Hematopoietic multipotent progenitor cell treated with erythropoietin and hydrocortisone succinate and interleukin-3 and kit ligand, for 6 days (in vitro differentiated cells): ENCODE results near the gene KLHL29.

Experiments
- DNase-seq: peaks from one replicate; pipeline ENCODE4 v3.0.0-alpha.2; 2015

Gene KLHL29

DNA sequence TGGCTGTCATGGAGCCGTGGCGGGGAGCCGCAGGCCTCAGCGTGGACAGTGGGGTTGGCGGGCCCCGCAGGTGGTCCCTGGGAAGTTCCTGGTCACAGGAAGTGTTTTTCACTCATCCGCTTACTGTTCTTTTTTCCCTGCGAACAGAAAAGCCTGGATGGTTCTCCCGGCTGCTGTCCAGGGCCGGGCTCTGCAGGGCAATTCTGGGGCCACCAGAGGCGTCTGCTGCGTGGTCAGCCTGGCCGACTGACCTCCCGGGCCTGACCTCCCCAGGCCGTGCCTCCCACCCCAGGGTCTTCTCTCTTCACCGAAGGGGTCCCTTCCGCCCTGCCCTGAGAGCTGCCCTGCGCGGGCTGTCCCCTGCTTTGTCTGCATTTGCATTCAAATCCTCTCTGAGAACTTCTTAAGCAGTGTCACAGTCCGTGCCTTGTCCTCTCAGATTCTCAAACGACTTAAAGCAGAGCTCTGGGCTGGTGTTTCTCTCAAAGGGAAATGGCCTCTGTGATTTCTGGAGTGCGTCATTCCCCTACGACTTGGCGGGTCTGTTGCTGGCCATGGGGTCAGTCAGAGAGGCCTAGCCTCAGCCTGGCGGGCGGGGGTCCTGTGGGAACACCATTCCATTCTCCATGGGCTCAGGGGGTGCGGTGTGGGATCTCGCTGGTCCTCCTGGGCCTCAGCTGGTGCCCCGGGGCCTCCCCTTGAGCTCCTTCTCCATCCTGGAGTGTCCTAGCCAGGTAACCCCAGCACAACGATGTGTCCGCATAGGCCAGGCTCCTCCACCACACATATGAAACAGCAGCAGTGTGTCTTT, 38.3 kb downstream of the KLHL29 start:
- no peak for DNase-seq

DNA sequence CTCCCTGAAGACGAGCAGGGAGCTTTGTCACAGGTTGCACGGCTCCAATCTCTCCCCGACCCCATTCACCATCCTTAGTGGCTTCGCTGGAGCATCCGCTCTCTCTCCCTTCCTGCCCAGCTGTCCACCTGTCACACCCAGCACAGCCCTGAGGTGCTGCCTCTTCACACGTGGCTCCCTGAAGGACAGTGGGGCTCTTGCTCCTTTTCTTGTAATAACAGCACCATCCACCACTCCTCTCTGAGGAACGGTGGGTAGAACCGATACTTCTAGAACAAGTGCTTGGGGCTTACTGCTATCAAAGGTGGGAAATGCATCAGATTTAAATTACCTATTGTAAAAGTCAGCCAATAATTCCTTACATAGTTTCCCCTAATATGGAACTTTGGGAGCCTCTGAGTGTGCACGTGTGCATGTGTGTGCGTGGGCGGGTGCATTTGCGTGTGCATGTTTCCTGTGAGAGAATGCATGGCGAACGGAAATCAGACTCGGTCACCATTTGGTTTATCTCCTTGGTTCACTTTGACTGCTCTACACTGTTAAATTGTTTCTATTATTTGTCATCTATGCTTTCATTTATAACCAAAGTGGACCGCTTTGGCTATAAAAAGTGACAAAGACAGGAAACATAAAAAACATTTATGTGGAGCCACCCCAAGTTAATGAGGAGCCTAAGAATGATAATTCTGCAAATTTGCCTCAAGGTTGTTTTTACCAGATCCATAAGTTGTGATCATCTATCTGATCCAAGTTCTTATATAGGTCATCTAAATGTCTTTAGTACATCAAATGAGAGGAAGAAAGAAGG, 39.1 kb downstream of the KLHL29 start:
- no peak for DNase-seq

DNA sequence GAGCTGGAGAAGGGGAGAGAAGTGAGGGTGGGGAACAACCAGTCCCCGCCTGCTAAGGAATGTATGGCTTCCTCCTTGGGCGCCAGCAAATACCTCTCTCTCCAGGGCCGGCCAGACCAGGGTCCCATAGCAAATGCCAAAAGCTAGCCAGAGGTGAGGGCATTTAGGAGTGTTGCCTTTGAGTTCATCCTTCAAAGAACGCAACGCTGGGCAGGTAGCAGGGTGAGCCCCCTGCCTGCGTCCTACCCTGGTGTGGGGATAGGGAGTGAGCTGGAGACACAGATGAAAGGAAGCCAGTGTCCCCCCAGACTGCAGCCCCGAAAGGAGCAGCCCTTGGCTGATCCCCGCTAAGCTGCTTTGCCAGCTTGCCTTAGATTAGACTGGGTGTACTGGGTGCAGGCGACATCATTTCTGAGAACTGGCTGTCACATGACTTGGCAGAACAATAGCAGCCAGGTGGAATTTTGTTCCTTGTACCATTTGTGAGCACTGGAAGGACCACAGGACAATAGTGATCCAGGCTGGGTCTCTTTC, 40.4 kb downstream of the KLHL29 start:
- no peak for DNase-seq

GRCh38 chr2:23425885-23426262, 40.9 kb downstream of the KLHL29 start:
- DNase-seq: no peak

GRCh38 chr2:23426263-23426905, 41.4 kb downstream of the KLHL29 start:
- no peak for DNase-seq

- no peak for DNase-seq
Measured at GRCh38 chr2:23427350-23427749, 42.4 kb downstream of the KLHL29 start.

DNA sequence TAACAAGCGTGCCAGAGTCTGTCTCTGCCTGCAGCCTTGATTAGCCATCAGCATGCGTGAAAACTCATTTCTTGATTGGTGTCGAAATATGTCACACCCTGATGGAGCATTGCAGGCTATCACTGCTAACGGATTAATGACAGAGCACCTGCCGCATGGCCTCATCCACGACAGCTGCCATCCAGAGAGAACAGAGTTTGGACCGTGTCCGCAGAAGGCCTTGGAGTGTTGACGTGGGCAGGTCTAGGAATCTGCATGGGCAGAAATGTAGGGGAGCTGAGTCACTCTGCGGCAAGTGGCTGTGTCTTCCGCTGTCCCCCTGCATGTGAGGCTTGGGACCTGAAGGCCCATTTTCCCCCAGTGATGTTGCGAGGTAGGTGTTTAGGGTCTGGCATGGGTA, 43.0 kb downstream of the KLHL29 start:
- DNase-seq: no peak

GRCh38 chr2:23429036-23429435, 44.1 kb downstream of the KLHL29 start:
- no peak for DNase-seq

DNA sequence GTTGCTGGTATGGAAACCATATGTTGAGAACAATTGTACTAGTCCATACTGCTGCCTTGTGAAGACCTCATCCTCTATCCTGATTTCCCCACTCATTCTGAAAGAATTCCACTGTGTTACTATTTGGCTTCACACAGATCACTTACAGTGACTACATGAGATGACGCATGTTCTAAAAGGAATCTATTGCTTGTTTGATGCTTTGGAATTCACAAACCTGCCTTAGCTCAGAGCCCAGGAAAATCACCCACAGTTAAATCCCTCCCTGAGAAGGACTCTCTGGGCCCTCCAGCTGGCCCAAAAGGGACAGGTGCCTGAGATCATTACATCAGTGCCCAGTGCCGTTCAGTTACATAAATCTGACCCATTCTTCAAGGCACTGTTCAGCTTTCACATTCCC, 45.3 kb downstream of the KLHL29 start:
- DNase-seq: no peak

DNA sequence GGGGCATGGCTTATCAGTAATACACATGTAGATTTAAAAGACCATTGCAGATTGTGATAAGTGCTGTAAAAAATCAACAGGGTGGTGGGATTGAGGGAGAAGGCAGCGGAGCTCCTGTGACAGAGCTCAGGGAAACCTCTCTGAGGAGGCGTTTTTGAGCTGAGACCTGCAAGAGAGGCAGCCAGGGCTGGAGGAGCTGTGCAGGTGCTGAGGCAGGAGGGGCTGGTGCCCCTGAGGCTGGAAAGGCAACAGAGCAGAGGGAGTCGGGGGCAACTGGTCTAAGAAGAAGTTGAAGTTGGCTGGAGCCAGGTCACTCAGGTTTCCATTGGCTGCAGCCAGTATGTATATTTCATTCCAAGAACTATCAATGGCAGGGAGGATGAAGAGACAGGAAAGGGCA, 47.6 kb downstream of the KLHL29 start:
- no peak for DNase-seq

GRCh38 chr2:23433282-23433681, 48.3 kb downstream of the KLHL29 start:
- no peak for DNase-seq

GRCh38 chr2:23434721-23435121, 49.7 kb downstream of the KLHL29 start:
- DNase-seq: no peak

DNA sequence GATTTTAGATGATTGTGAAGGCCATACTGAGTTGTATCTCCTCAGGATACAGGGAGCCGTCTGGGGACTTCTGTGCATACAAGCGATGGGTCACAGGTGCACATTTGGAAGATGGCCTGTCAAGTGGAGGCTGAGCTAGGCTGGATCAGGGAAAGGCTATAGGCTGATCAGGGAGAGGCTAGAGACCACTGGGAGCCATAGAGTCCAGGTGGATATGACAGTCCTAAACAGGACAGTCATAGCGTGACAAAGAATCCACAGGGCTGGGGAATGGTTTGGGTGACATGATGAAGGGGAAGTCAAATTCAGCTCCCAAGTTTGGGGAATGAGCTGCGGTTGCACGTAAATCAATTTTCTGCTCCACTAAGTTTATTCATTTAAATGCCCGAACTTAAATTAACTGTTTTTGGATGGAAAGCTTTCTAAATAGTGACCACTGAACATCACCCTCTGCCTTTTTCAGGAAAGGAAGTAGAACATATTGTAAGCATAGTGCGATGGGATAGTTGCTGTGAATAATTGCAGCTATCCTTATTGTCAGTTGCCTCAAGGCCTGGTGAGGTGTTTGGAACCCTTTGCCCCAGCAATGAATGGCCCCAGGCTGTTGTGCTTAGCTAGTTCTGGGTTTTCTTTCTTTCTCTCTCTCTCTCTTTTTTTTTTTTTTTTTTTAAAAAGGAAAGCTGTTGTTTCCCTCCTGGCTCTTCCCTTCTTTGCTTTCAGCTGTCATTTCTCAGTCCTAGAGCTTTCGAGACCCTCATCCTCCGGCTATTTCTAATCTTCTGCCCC, 50.5 kb downstream of the KLHL29 start:
- no peak for DNase-seq

DNA sequence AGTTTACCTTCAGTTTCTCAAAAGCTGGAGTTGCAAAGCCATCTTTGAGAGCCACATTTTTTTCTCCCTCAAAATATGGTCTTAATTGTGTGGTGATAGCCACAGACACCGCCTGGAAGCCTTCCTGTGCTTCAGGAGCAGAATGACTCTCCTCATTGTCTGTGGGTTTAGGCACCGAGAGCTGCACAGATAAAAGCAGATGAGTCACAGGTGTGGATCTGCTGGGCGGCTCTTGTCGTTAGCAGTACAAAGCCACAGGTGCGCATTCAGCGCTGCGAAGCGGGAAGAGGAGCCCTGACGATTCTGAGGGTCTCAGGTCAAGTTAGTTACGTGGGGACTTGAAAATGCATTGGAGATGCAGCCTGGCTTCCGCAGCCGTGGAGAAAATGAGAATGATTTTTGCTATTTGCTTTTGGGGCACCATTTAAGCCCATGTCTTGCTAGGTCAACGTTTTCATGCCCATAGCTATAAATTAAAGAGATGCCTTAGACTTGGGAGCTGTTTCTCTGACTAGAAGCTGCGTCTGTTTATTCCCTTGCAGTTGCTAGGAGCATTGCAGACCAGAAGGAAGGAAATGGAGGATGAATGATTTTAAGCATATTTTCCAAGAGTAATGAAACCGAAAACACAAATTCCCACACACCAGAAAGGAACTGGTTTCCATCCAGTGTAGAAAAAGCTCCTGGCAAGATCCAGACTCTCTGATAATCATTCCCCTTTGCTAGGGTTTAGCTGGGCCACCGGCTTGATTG, 51.5 kb downstream of the KLHL29 start:
- no peak for DNase-seq

DNA sequence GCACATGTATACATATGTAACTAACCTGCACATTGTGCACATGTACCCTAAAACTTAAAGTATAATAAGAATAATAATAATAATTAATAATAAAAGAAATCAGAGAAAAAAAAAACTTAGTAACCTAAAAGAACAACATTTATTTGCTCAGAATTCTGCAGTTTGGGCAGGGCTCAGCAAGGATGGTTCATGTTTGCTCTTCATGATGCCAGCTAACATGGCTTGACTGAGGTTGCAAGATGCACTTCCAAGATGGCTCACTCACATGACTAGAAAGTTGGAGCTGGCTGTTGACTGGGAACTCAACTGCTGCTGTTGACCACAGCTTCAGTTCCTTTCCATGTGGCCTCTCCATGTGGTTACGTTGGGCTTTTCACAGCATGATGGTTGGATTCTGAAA, 56.4 kb downstream of the KLHL29 start:
- DNase-seq: no peak

GRCh38 chr2:23445450-23445868, 60.5 kb downstream of the KLHL29 start:
- DNase-seq: no peak

GRCh38 chr2:23446916-23447315, 61.9 kb downstream of the KLHL29 start:
- DNase-seq: no peak

- DNase-seq: no peak
Measured at GRCh38 chr2:23447405-23447804, 62.4 kb downstream of the KLHL29 start.

- no peak for DNase-seq
Measured at GRCh38 chr2:23448906-23449305, 63.9 kb downstream of the KLHL29 start.

DNA sequence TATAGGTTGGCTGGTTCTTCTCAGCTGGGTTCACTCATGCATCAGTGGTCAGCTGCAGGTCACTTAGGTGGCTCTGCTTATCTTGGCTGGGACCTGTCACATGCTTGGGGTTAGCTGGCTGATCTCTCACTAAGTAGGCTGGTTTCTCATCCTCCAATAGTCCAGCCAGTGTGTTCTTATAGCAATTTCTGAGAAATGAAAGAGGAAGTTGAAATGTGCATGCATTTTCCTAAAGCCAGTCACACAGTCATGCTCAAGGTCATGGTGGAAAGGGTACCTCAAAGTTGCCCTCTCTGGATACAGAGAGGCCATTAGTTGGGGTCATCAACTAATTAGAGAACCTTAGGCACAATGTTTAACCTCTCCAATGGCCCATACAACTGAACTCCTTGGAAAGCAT, 64.4 kb downstream of the KLHL29 start:
- DNase-seq: peak; percentile 57

DNA sequence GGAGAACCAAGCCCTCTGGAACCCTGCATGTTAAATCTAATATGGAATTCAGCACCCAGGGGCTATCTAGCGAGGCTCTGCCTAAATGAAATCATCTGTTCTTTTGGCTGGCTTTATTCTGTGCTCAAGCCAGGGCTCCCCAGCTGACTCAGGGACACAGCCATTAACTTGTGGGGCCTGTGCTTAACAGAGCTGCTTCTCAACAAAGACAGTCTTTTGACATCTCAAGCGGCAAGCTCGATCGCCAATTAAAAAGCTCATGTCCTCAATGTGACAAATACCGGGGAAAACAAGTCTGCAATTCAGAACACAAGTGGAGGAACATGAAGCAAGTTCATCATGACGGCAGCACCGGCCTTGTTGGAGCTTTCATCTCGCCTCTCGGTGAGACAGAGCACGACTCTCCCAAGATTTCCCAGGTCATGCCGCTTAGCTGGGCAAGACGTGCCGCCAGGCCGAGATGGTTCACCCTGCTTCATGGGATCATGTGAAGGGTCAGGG, 64.9 kb downstream of the KLHL29 start:
- no peak for DNase-seq

DNA sequence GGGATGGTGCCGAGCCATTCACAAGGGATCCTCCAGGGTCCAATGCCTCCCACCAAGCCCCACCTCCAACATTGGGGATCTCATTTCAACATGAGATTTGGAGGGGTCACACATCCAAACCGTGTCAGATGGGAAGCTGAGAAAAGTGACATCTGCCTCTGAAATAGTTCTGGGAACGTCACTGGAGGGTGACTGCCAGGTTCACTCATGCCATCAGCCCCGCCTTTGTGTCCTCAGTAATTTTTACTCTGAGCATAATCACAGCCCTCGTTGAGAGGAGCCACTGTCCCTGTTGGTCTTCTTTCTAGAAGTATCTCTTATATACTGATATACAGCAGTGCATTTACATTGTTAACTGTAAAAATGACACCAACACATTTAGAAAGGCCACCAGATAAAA, 67.4 kb downstream of the KLHL29 start:
- no peak for DNase-seq
